ENCODE data around the gene KLHDC1.
"Not testable (repeated sequence)": the region's sequence is repeated elsewhere in the genome, so short reads cannot be mapped to it uniquely, and the experiment has no call there.

The KLHDC1 gene

GRCh38 chr14:49703965-49704364 is 11.0 kb downstream of the KLHDC1 start:
- no peak overlapping the region for H4K91ac ChIP-seq (ENCODE audit: low read depth, low read length, poor library complexity)
- no peaks in the 10 kb centered on the region for H3K79me1 ChIP-seq (ENCODE audit: low read depth, low read length)
- no peak overlapping the region for H2AFZ ChIP-seq (ENCODE audit: low read length)
- H3K4me1 ChIP-seq (ENCODE audit: control insufficient read depth in 2 of 2, insufficient read depth in 1 of 2, low read depth in 1 of 2, low read length in 2 of 2): no peaks in the 10 kb centered on the region
- WGBS, 2 donors (ENCODE audit: extremely low coverage in 2 of 2, insufficient read length in 2 of 2, insufficient replicate concordance in 1 of 2): no CpG with 5 or more reads among the region's 3 CpGs
- DNase-seq (ENCODE audit: low spot score): no peak
- no peak overlapping the region for H2BK15ac ChIP-seq (ENCODE audit: low read length)
- H2BK12ac ChIP-seq (ENCODE audit: low read length): no peak overlapping the region
- H3K27me3 ChIP-seq (ENCODE audit: control insufficient read depth in 3 of 3, insufficient read depth in 3 of 3, low read depth in 1 of 3, low read length in 3 of 3): no peaks in the 10 kb centered on the region
- H3K4ac ChIP-seq (ENCODE audit: low read length): no peak overlapping the region
- no peak overlapping the region for H3K9ac ChIP-seq (ENCODE audit: low read depth, low read length, poor library complexity)
- H3K9me3 ChIP-seq (replicated peaks in 1 of 2; ENCODE audit: control insufficient read depth in 2 of 2, insufficient read depth in 1 of 2, low read depth in 1 of 2, low read length in 2 of 2): no peaks in the 10 kb centered on the region
- H3K4me3 ChIP-seq (ENCODE audit: low read length in 2 of 2): no peak overlapping the region
- no peak overlapping the region for H4K8ac ChIP-seq (ENCODE audit: low read depth, low read length)
- no peak overlapping the region for H3K27ac ChIP-seq (replicated peaks; ENCODE audit: low read length)
- no peak overlapping the region for H2BK5ac ChIP-seq (ENCODE audit: low read length)
- H2AK5ac ChIP-seq (ENCODE audit: low read depth, low read length): no peak overlapping the region
- no peak overlapping the region for H3K23ac ChIP-seq (ENCODE audit: low read depth, low read length, poor library complexity)
- H3K14ac ChIP-seq (ENCODE audit: low read length): no peak overlapping the region
- H3K4me2 ChIP-seq (ENCODE audit: insufficient read depth, low read length, poor library complexity, severe bottlenecking): no peak overlapping the region
- H3K18ac ChIP-seq (ENCODE audit: low read length): no peak overlapping the region
- no peak overlapping the region for H2BK120ac ChIP-seq (ENCODE audit: low read depth, low read length)
- H3K36me3 ChIP-seq (replicated peaks in 1 of 2; ENCODE audit: control insufficient read depth in 2 of 2, insufficient read depth in 2 of 2, low read length in 2 of 2): no peaks in the 10 kb centered on the region

DNA sequence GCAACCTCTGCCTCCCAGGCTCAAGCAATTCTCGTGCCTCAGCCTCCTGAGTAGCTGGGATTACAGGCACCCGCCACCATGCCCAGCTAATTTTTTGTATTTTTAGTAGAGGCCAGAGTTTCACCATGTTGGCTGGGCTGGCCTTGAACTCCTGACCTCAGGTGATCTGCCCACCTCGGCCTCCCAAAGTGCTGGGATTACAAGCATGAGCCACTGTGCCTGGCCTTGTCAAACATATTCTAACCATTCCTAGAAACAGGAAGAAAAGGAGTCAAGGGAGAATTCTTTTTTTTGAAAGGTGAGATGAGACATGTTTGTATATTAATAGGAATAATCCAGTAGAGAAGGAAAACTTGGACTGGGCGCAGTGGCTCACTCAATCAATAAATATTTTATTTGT is 11.6 kb downstream of the KLHDC1 start:
- not testable (repeated sequence) for H2BK120ac ChIP-seq (ENCODE audit: low read depth, low read length); H3K14ac ChIP-seq (ENCODE audit: low read length); DNase-seq (ENCODE audit: low spot score); H3K9ac ChIP-seq (ENCODE audit: low read depth, low read length, poor library complexity); H3K18ac ChIP-seq (ENCODE audit: low read length); H2BK12ac ChIP-seq (ENCODE audit: low read length); H3K4me3 ChIP-seq (ENCODE audit: low read length in 2 of 2); H3K36me3 ChIP-seq (replicated peaks in 1 of 2; ENCODE audit: control insufficient read depth in 2 of 2, insufficient read depth in 2 of 2, low read length in 2 of 2); H3K4ac ChIP-seq (ENCODE audit: low read length); H2BK5ac ChIP-seq (ENCODE audit: low read length); H2AK5ac ChIP-seq (ENCODE audit: low read depth, low read length); H3K27ac ChIP-seq (replicated peaks; ENCODE audit: low read length); H2BK15ac ChIP-seq (ENCODE audit: low read length); H4K8ac ChIP-seq (ENCODE audit: low read depth, low read length); H3K79me1 ChIP-seq (ENCODE audit: low read depth, low read length); H3K4me1 ChIP-seq (ENCODE audit: control insufficient read depth in 2 of 2, insufficient read depth in 1 of 2, low read depth in 1 of 2, low read length in 2 of 2); H4K91ac ChIP-seq (ENCODE audit: low read depth, low read length, poor library complexity); H2AFZ ChIP-seq (ENCODE audit: low read length); H3K9me3 ChIP-seq (replicated peaks in 1 of 2; ENCODE audit: control insufficient read depth in 2 of 2, insufficient read depth in 1 of 2, low read depth in 1 of 2, low read length in 2 of 2); H3K23ac ChIP-seq (ENCODE audit: low read depth, low read length, poor library complexity); H3K27me3 ChIP-seq (ENCODE audit: control insufficient read depth in 3 of 3, insufficient read depth in 3 of 3, low read depth in 1 of 3, low read length in 3 of 3); H3K4me2 ChIP-seq (ENCODE audit: insufficient read depth, low read length, poor library complexity, severe bottlenecking)
- WGBS, 2 donors (ENCODE audit: extremely low coverage in 2 of 2, insufficient read length in 2 of 2, insufficient replicate concordance in 1 of 2): no CpG with 5 or more reads among the region's 4 CpGs

- H2AK5ac ChIP-seq (ENCODE audit: low read depth, low read length); H3K18ac ChIP-seq (ENCODE audit: low read length); H3K9me3 ChIP-seq (replicated peaks in 1 of 2; ENCODE audit: control insufficient read depth in 2 of 2, insufficient read depth in 1 of 2, low read depth in 1 of 2, low read length in 2 of 2); H3K23ac ChIP-seq (ENCODE audit: low read depth, low read length, poor library complexity); H3K4me1 ChIP-seq (ENCODE audit: control insufficient read depth in 2 of 2, insufficient read depth in 1 of 2, low read depth in 1 of 2, low read length in 2 of 2); H3K27me3 ChIP-seq (ENCODE audit: control insufficient read depth in 3 of 3, insufficient read depth in 3 of 3, low read depth in 1 of 3, low read length in 3 of 3); H3K4me3 ChIP-seq (ENCODE audit: low read length in 2 of 2); H3K14ac ChIP-seq (ENCODE audit: low read length); H3K27ac ChIP-seq (replicated peaks; ENCODE audit: low read length); H2BK120ac ChIP-seq (ENCODE audit: low read depth, low read length); H3K4ac ChIP-seq (ENCODE audit: low read length); H3K36me3 ChIP-seq (replicated peaks in 1 of 2; ENCODE audit: control insufficient read depth in 2 of 2, insufficient read depth in 2 of 2, low read length in 2 of 2); H3K4me2 ChIP-seq (ENCODE audit: insufficient read depth, low read length, poor library complexity, severe bottlenecking); H2BK5ac ChIP-seq (ENCODE audit: low read length); H3K79me1 ChIP-seq (ENCODE audit: low read depth, low read length); DNase-seq (ENCODE audit: low spot score); H3K9ac ChIP-seq (ENCODE audit: low read depth, low read length, poor library complexity); H2AFZ ChIP-seq (ENCODE audit: low read length); H4K91ac ChIP-seq (ENCODE audit: low read depth, low read length, poor library complexity); H4K8ac ChIP-seq (ENCODE audit: low read depth, low read length); H2BK15ac ChIP-seq (ENCODE audit: low read length); H2BK12ac ChIP-seq (ENCODE audit: low read length): not testable (repeated sequence)
- WGBS, 2 donors (ENCODE audit: extremely low coverage in 2 of 2, insufficient read length in 2 of 2, insufficient replicate concordance in 1 of 2): no CpG with 5 or more reads among the region's 11 CpGs
These were observed 18.1 kb downstream of the KLHDC1 start for GRCh38 chr14:49710993-49711392.

- Histone ChIP-seq H2BK5ac (ENCODE audit: low read length) (no peak overlapping the region), H3K23ac (ENCODE audit: low read depth, low read length, poor library complexity) (no peak overlapping the region), H3K4me2 (ENCODE audit: insufficient read depth, low read length, poor library complexity, severe bottlenecking) (no peak overlapping the region)
These were observed 27.8 kb downstream of the KLHDC1 start for GRCh38 chr14:49720744-49721143.

More at GRCh38 chr14:49720744-49721143, 27.8 kb downstream of the KLHDC1 start:
- Histone ChIP-seq H3K27me3 (ENCODE audit: control insufficient read depth in 3 of 3, insufficient read depth in 3 of 3, low read depth in 1 of 3, low read length in 3 of 3) (no peaks in the 10 kb centered on the region), H2AFZ (ENCODE audit: low read length) (no peak overlapping the region), H3K79me1 (ENCODE audit: low read depth, low read length) (no peaks in the 10 kb centered on the region), H4K91ac (ENCODE audit: low read depth, low read length, poor library complexity) (no peak overlapping the region), H3K9ac (ENCODE audit: low read depth, low read length, poor library complexity) (no peak overlapping the region), H2BK120ac (ENCODE audit: low read depth, low read length) (no peak overlapping the region), H2BK12ac (ENCODE audit: low read length) (no peak overlapping the region), H2AK5ac (ENCODE audit: low read depth, low read length) (no peak overlapping the region), H3K4ac (ENCODE audit: low read length) (no peak overlapping the region), H3K18ac (ENCODE audit: low read length) (no peak overlapping the region), H2BK15ac (ENCODE audit: low read length) (no peak overlapping the region), H3K4me3 (ENCODE audit: low read length in 2 of 2) (no peak overlapping the region), H3K4me1 (ENCODE audit: control insufficient read depth in 2 of 2, insufficient read depth in 1 of 2, low read depth in 1 of 2, low read length in 2 of 2) (no peaks in the 10 kb centered on the region), H3K14ac (ENCODE audit: low read length) (no peak overlapping the region), H3K27ac (replicated peaks; ENCODE audit: low read length) (no peak overlapping the region), H3K36me3 (replicated peaks in 1 of 2; ENCODE audit: control insufficient read depth in 2 of 2, insufficient read depth in 2 of 2, low read length in 2 of 2) (no peaks in the 10 kb centered on the region), H4K8ac (ENCODE audit: low read depth, low read length) (no peak overlapping the region), H3K9me3 (replicated peaks in 1 of 2; ENCODE audit: control insufficient read depth in 2 of 2, insufficient read depth in 1 of 2, low read depth in 1 of 2, low read length in 2 of 2) (peaks cover 0 to 2% of the 10 kb centered on the region in 2 donors)
- DNase-seq (ENCODE audit: low spot score): no peak

Data from neuronal stem cell (in vitro differentiated cells).